ENCODE measurements around the gene ADCY2.

ADCY2 gene

DNA sequence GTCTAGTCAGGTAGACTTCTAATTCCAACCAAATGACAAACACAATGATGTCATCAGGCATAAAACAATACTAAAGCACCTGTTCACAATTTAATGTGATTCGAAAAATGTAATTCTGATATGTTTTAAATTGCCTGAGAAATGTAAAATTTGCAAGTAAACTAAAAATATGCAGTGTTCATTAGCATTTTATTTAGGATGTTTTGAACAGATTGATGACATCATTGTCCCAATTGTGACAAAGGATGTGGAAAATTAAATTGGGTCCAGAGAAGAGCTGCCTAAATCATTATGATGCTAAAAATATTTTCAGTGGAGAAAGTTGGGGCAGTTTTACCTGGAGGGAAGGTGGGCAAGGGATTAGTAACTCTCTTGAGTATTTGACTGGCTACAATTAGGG is 368.5 kb downstream of the ADCY2 start:
- no peak for ATAC-seq

DNA sequence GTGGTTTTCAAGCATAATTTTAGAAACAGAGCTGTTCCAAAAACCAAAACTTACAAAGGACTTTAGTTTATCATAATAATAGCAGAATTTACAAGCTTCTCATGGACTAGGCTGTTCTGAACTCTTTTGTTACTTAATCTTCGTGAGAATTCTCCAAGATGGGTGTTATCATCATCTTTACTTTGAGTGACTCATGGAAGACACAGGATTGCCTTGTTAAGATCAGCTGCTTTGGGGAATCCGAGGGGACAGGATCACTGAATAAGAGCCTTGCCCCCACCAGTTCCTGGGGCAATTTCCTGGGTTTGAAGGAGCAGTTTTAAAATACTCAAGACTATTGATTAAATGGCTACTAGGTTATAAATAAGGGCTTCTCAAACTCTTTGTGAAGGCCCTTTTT is 374.5 kb downstream of the ADCY2 start:
- no peak for ATAC-seq
- no peak for TF ChIP-seq PPARA (CRISPR knock-in tag; IDR thresholded peaks at IDR 0.05; ENCODE audit: borderline replicate concordance)
- TF ChIP-seq OSR1 (CRISPR knock-in tag; IDR thresholded peaks at IDR 0.05): no peak
- no peak for TF ChIP-seq ISL1 (CRISPR knock-in tag; IDR thresholded peaks at IDR 0.05)
- TF ChIP-seq SNAI2 (CRISPR knock-in tag; IDR thresholded peaks at IDR 0.05): no peak
- TF ChIP-seq ZC3H10 (CRISPR knock-in tag; IDR thresholded peaks at IDR 0.05): no peak

More for the DNA sequence above, 368.5 kb downstream of the ADCY2 start:
- no peak for TF ChIP-seq ARNTL (CRISPR knock-in tag; IDR thresholded peaks at IDR 0.05; ENCODE audit: borderline replicate concordance, low read depth)
- no peak for TF ChIP-seq OSR1 (CRISPR knock-in tag; IDR thresholded peaks at IDR 0.05)
- no peak for TF ChIP-seq ZNF8 (CRISPR knock-in tag; IDR thresholded peaks at IDR 0.05)
- no peak for TF ChIP-seq ZFP30 (CRISPR knock-in tag; IDR thresholded peaks at IDR 0.05)
- TF ChIP-seq GLIS3 (CRISPR knock-in tag; IDR thresholded peaks at IDR 0.05): no peak
- no peak for TF ChIP-seq TCF4 (CRISPR knock-in tag; IDR thresholded peaks at IDR 0.05; ENCODE audit: borderline replicate concordance)
- TF ChIP-seq ZC3H10 (CRISPR knock-in tag; IDR thresholded peaks at IDR 0.05): no peak
- TF ChIP-seq, protein P1, sequence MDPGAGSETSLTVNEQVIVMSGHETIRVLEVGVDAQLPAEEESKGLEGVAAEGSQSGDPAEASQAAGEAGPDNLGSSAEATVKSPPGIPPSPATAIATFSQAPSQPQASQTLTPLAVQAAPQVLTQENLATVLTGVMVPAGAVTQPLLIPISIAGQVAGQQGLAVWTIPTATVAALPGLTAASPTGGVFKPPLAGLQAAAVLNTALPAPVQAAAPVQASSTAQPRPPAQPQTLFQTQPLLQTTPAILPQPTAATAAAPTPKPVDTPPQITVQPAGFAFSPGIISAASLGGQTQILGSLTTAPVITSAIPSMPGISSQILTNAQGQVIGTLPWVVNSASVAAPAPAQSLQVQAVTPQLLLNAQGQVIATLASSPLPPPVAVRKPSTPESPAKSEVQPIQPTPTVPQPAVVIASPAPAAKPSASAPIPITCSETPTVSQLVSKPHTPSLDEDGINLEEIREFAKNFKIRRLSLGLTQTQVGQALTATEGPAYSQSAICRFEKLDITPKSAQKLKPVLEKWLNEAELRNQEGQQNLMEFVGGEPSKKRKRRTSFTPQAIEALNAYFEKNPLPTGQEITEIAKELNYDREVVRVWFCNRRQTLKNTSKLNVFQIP (CRISPR knock-in tag; IDR thresholded peaks at IDR 0.05; ENCODE audit: borderline replicate concordance, low read depth): no peak
- TF ChIP-seq SNAI2 (CRISPR knock-in tag; IDR thresholded peaks at IDR 0.05): no peak

DNA sequence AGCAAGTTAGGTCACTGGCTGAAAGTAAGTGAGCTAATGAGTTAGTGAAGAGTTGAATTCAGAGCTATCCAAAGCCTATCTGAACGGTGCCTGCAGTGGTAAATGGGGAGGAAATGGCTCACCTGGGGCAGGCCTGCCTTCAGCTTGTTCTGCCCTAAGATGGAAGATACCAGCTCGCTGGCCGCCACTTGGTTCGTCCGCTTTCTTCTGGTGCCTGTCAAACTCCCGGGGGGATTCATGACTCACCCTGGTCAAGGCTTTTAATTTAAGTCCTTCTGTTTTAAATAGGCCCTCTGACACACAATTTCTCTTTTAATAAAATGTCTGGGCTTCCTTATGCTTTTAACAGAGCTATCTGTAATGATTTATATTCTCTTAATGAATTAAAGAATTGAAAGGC is 376.2 kb downstream of the ADCY2 start:
- ATAC-seq: no peak
- TF ChIP-seq, protein P2, sequence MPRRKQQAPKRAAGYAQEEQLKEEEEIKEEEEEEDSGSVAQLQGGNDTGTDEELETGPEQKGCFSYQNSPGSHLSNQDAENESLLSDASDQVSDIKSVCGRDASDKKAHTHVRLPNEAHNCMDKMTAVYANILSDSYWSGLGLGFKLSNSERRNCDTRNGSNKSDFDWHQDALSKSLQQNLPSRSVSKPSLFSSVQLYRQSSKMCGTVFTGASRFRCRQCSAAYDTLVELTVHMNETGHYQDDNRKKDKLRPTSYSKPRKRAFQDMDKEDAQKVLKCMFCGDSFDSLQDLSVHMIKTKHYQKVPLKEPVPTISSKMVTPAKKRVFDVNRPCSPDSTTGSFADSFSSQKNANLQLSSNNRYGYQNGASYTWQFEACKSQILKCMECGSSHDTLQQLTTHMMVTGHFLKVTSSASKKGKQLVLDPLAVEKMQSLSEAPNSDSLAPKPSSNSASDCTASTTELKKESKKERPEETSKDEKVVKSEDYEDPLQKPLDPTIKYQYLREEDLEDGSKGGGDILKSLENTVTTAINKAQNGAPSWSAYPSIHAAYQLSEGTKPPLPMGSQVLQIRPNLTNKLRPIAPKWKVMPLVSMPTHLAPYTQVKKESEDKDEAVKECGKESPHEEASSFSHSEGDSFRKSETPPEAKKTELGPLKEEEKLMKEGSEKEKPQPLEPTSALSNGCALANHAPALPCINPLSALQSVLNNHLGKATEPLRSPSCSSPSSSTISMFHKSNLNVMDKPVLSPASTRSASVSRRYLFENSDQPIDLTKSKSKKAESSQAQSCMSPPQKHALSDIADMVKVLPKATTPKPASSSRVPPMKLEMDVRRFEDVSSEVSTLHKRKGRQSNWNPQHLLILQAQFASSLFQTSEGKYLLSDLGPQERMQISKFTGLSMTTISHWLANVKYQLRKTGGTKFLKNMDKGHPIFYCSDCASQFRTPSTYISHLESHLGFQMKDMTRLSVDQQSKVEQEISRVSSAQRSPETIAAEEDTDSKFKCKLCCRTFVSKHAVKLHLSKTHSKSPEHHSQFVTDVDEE (CRISPR knock-in tag; IDR thresholded peaks at IDR 0.05): no peak
- TF ChIP-seq, protein P3, sequence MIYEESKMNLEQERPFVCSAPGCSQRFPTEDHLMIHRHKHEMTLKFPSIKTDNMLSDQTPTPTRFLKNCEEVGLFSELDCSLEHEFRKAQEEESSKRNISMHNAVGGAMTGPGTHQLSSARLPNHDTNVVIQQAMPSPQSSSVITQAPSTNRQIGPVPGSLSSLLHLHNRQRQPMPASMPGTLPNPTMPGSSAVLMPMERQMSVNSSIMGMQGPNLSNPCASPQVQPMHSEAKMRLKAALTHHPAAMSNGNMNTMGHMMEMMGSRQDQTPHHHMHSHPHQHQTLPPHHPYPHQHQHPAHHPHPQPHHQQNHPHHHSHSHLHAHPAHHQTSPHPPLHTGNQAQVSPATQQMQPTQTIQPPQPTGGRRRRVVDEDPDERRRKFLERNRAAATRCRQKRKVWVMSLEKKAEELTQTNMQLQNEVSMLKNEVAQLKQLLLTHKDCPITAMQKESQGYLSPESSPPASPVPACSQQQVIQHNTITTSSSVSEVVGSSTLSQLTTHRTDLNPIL (CRISPR knock-in tag; IDR thresholded peaks at IDR 0.05; ENCODE audit: low read depth): no peak
- TF ChIP-seq CSDC2 (CRISPR knock-in tag; IDR thresholded peaks at IDR 0.05) (no peak), BACH2 (CRISPR knock-in tag; IDR thresholded peaks at IDR 0.05; ENCODE audit: borderline replicate concordance) (no peak), TCF4 (CRISPR knock-in tag; IDR thresholded peaks at IDR 0.05; ENCODE audit: borderline replicate concordance) (no peak), ZFP3 (CRISPR knock-in tag; IDR thresholded peaks at IDR 0.05) (no peak), PPARA (CRISPR knock-in tag; IDR thresholded peaks at IDR 0.05; ENCODE audit: borderline replicate concordance) (no peak), ZC3H10 (CRISPR knock-in tag; IDR thresholded peaks at IDR 0.05) (no peak), ZNF8 (CRISPR knock-in tag; IDR thresholded peaks at IDR 0.05) (no peak), OSR1 (CRISPR knock-in tag; IDR thresholded peaks at IDR 0.05) (no peak), ESRRG (CRISPR knock-in tag; IDR thresholded peaks at IDR 0.05) (no peak), RARB (CRISPR knock-in tag; IDR thresholded peaks at IDR 0.05) (no peak), ARNTL (CRISPR knock-in tag; IDR thresholded peaks at IDR 0.05; ENCODE audit: borderline replicate concordance, low read depth) (no peak), ISL1 (CRISPR knock-in tag; IDR thresholded peaks at IDR 0.05) (no peak), ZNF70 (CRISPR knock-in tag; IDR thresholded peaks at IDR 0.05) (no peak), ZNF565 (CRISPR knock-in tag; conservative IDR thresholded peaks at IDR 0.05; ENCODE audit: low read depth) (no peak)
- TF ChIP-seq, protein P1 (CRISPR knock-in tag; IDR thresholded peaks at IDR 0.05; ENCODE audit: borderline replicate concordance, low read depth): no peak
- TF ChIP-seq, protein P4, sequence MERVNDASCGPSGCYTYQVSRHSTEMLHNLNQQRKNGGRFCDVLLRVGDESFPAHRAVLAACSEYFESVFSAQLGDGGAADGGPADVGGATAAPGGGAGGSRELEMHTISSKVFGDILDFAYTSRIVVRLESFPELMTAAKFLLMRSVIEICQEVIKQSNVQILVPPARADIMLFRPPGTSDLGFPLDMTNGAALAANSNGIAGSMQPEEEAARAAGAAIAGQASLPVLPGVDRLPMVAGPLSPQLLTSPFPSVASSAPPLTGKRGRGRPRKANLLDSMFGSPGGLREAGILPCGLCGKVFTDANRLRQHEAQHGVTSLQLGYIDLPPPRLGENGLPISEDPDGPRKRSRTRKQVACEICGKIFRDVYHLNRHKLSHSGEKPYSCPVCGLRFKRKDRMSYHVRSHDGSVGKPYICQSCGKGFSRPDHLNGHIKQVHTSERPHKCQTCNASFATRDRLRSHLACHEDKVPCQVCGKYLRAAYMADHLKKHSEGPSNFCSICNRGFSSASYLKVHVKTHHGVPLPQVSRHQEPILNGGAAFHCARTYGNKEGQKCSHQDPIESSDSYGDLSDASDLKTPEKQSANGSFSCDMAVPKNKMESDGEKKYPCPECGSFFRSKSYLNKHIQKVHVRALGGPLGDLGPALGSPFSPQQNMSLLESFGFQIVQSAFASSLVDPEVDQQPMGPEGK (CRISPR knock-in tag; IDR thresholded peaks at IDR 0.05; ENCODE audit: borderline replicate concordance): no peak
- TF ChIP-seq, protein P5, sequence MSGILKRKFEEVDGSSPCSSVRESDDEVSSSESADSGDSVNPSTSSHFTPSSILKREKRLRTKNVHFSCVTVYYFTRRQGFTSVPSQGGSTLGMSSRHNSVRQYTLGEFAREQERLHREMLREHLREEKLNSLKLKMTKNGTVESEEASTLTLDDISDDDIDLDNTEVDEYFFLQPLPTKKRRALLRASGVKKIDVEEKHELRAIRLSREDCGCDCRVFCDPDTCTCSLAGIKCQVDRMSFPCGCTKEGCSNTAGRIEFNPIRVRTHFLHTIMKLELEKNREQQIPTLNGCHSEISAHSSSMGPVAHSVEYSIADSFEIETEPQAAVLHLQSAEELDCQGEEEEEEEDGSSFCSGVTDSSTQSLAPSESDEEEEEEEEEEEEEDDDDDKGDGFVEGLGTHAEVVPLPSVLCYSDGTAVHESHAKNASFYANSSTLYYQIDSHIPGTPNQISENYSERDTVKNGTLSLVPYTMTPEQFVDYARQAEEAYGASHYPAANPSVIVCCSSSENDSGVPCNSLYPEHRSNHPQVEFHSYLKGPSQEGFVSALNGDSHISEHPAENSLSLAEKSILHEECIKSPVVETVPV (CRISPR knock-in tag; IDR thresholded peaks at IDR 0.05): no peak

Data from SK-N-SH treated with all-trans-retinoic acid at 6 μM for 48 hours (cell line).